Ovary (tissue), 9 donors: ENCODE data around the gene RYR1. TPM values are rescaled to one million over a fixed set of nuclear protein-coding genes. Genes with fewer than 3 reads are reported as not detected.
"Not testable (repeated sequence)": the region's sequence is repeated elsewhere in the genome, so short reads cannot be mapped to it uniquely, and the experiment has no call there.

Source experiments
- DNase-seq, 5 donors: peaks; one replicate each; pipeline ENCODE4 v3.0.0-alpha.2; 2019 to 2020
- H3K27ac ChIP-seq, 2 donors: fragments of 200-600 bp; one replicate each; pipeline versions ENCODE4 v1.5.1 to v1.8.0; 2019 to 2022
- H3K27me3 ChIP-seq: fragments of 200-600 bp; one replicate; pipeline ENCODE4 v1.8.0; 2022
- H3K36me3 ChIP-seq: fragments of 200-600 bp; sonication (generic); one replicate; pipeline ENCODE4 v1.5.1; 2019
- H3K4me1 ChIP-seq: one replicate; pipeline ENCODE4 v1.8.1; 2013; ENCODE audit warnings: mild to moderate bottlenecking, moderate library complexity; ENCODE audit not compliant: insufficient read depth
- H3K4me3 ChIP-seq: fragments of 200-600 bp; sonication (generic); one replicate; pipeline ENCODE4 v1.5.1; 2017
- H3K9me3 ChIP-seq, 2 donors: fragments of 200-600 bp in 1 of 2; sonication (generic) in 1 of 2; one replicate each; pipeline versions ENCODE4 v1.5.1 to v1.8.1; 2013 to 2019; ENCODE audit warnings: mild to moderate bottlenecking in 1 of 2, moderate library complexity in 1 of 2
- EP300 ChIP-seq: sonication (generic); formaldehyde crosslinking; IDR thresholded peaks from one replicate; pipeline ENCODE4 v1.6.1; 2017; ENCODE audit warnings: antibody characterized with exemption
- POLR2A ChIP-seq: fragments of 450-650 bp; IDR thresholded peaks from one replicate; pipeline ENCODE4 v1.6.1; 2017; ENCODE audit warnings: antibody characterized with exemption, mild to moderate bottlenecking, moderate library complexity
- WGBS, 3 donors: extraction: QIAGEN DNeasy Blood & Tissue Kit in 1 of 3; methylation state at CpG; one replicate each; pipeline versions ENCODE4 v1.1.5 to v1.1.7; 2013 to 2017; 5-methylcytosine and 5-hydroxymethylcytosine counted together
- intact Hi-C, 4 donors: fragments of 100-400 bp; cut with DNase I; formaldehyde crosslinking; loops; one replicate each; pipeline versions ENCODE4 v1.11.0 to v1.15.1; 2022 to 2023
- polyA plus RNA-seq, 2 donors: library from polyadenylated mRNA; stranded (reverse); fragments of 200-250 nt in 1 of 2; fragments of 350-450 nt in 1 of 2; fragmentation: Illumina TruSeq in 1 of 2; extraction: RNeasy Lipid Tissue Mini Kit (QIAGEN cat#74804) in 1 of 2; gene quantifications; one replicate each; pipeline ENCODE4 v1.2.3, GENCODE V29; 2013 to 2014
- total RNA-seq, 7 donors: library from RNA; depleted of rRNA in 2 of 7; stranded (reverse); fragments of >200 nt in 2 of 7; fragmentation: NEBNext Ultra II Directional in 3 of 7; extraction: Animal tissue kit (Norgen Biotek cat#: 25700) in 3 of 7; gene quantifications; one replicate each; pipeline versions ENCODE4 v1.1.0 to v1.2.4, GENCODE V29; 2016 to 2023
- TF ChIP-seq, protein P1 (sequence below), 3 donors: fragments of 450-650 bp in 2 of 3; fragments of 200-600 bp in 1 of 3; IDR thresholded peaks; one replicate each; pipeline versions ENCODE4 v1.5.1 to v1.8.0; 2016 to 2022; ENCODE audit warnings: antibody characterized with exemption in 3 of 3, mild to moderate bottlenecking in 1 of 3
- donor health status: DM: no; HTN: no; CAD: no; lungs with moderate emphysema.
- donor health status: DM: no; HTN: no; CAD: no.
- donor health status: Bipolar disorder and iron deficiency.
- donor health status: DM: yes; HTN: yes; CAD: no.
- donor health status: DM: no; HTN: no; CAD: no.
- donor health status: DM: yes; HTN: yes; CAD: no.

RYR1 gene
- total and polyA plus RNA-seq, 9 donors: 0.57 to 2.6 (median 1.0) TPM

DNA sequence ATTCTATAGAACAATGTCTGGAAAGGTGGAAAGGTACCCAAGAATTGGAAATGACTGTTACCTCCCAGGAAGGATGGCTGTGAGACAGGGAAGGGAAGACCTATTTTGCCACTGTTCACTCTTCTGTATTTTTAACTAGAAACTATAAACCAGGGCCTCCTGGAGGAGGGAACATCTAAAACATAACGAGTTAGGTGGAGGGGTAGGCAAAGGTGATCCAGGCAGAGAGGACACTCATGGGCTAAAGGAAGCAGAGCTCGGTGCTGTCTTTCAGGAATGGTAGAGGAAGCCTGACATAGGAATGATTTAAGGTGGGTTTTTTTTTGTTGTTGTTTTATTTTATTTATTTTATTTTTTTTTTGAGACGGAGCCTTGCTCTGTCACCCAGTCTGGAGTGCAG, 191.3 kb downstream of the RYR1 start:
- Histone ChIP-seq H3K27me3 (no peaks in the 10 kb centered on the region), H3K36me3 (no peaks in the 10 kb centered on the region), H3K4me1 (peaks cover 4% of the 10 kb centered on the region), H3K9me3 (no peaks in the 10 kb centered on the region), H3K27ac (no peak overlapping the region), H3K4me3 (no peak overlapping the region)
- 60 to 75% (median 67%) methylated on average over 3 of the region's 3 CpGs for WGBS, 3 donors
- intact Hi-C loops: loop anchor here in 1 of 4 donors (10.0 kb wide), 1 partner anchor 220 kb away; the partner anchor contains the start of gene FAM98C
- TF ChIP-seq POLR2A (no peak), EP300 (no peak)
- TF ChIP-seq, protein P1, sequence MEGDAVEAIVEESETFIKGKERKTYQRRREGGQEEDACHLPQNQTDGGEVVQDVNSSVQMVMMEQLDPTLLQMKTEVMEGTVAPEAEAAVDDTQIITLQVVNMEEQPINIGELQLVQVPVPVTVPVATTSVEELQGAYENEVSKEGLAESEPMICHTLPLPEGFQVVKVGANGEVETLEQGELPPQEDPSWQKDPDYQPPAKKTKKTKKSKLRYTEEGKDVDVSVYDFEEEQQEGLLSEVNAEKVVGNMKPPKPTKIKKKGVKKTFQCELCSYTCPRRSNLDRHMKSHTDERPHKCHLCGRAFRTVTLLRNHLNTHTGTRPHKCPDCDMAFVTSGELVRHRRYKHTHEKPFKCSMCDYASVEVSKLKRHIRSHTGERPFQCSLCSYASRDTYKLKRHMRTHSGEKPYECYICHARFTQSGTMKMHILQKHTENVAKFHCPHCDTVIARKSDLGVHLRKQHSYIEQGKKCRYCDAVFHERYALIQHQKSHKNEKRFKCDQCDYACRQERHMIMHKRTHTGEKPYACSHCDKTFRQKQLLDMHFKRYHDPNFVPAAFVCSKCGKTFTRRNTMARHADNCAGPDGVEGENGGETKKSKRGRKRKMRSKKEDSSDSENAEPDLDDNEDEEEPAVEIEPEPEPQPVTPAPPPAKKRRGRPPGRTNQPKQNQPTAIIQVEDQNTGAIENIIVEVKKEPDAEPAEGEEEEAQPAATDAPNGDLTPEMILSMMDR (IDR thresholded peaks at IDR 0.05): no peak
- DNase-seq: no peak

DNA sequence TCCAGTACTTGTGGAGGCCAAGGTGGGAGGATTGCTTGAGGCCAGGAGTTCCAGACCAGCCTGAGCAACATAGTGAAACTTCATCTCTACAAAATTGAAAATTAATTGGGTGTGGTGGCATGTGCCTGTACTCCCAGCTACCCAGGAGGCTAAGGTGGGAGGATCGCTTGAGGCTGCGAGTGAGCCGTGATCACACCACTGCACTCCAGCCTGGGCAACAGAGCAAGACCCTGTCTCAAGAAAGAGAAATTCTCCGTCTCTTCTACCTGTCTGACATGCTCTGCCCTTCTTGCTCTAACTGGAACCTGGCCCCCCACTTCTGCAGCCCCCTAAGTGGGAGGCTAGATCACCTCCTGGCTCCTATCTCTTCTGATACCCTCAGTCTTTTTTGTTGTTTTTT, 192.9 kb downstream of the RYR1 start:
- Histone ChIP-seq H3K36me3 (no peaks in the 10 kb centered on the region), H3K27ac (no peak overlapping the region), H3K4me1 (no peaks in the 10 kb centered on the region), H3K4me3 (no peak overlapping the region), H3K9me3 (no peaks in the 10 kb centered on the region), H3K27me3 (no peaks in the 10 kb centered on the region)
- intact Hi-C loops: loop anchor here in 1 of 4 donors (10.0 kb wide), 1 partner anchor 222 kb away; the partner anchor contains the start of gene FAM98C
- 94 to 98% (median 94%) methylated on average over 4 of the region's 4 CpGs for WGBS, 3 donors
- no peak for DNase-seq
- TF ChIP-seq EP300 (no peak), POLR2A (no peak)
- TF ChIP-seq, protein P1 (IDR thresholded peaks at IDR 0.05): no peak

- intact Hi-C loops: loop anchor here in 1 of 4 donors (10.0 kb wide), 1 partner anchor 225 kb away; the partner anchor contains the start of gene FAM98C
- TF ChIP-seq POLR2A (no peak), EP300 (no peak)
- TF ChIP-seq, protein P1 (IDR thresholded peaks at IDR 0.05): no peak
- 87 to 94% (median 90%) methylated on average over 6 of the region's 6 CpGs for WGBS, 3 donors
These were observed 196.1 kb downstream of the RYR1 start for GRCh38 chr19:38629568-38629967.

DNA sequence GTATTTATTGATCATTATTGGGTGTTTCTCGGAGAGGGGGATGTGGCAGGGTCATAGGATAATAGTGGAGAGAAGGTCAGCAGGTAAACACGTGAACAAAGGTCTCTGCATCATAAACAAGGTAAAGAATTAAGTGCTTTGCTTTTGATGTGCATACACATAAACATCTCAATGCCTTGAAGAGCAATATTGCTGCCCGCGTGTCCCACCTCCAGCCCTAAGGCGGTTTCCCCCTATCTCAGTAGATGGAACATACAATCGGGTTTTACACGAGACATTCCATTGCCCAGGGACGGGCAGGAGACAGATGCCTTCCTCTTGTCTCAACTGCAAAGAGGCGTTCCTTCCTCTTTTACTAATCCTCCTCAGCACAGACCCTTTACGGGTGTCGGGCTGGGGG, 197.8 kb downstream of the RYR1 start:
- not testable (repeated sequence) for H3K36me3 ChIP-seq, H3K4me1 ChIP-seq, H3K27me3 ChIP-seq, H3K9me3 ChIP-seq, DNase-seq, H3K27ac ChIP-seq, H3K4me3 ChIP-seq
- WGBS, 3 donors: 80 to 86% (median 82%) methylated on average over 11 of the region's 11 CpGs
- intact Hi-C loops: loop anchor here in 1 of 4 donors (10.0 kb wide), 1 partner anchor 226 kb away; the partner anchor contains the start of gene FAM98C

More at GRCh38 chr19:38629568-38629967, 196.1 kb downstream of the RYR1 start:
- no peaks in the 10 kb centered on the region for H3K9me3 ChIP-seq
- no peaks in the 10 kb centered on the region for H3K4me1 ChIP-seq
- no peak for DNase-seq
- no peaks in the 10 kb centered on the region for H3K36me3 ChIP-seq
- H3K4me3 ChIP-seq: no peak overlapping the region
- no peak overlapping the region for H3K27ac ChIP-seq
- no peaks in the 10 kb centered on the region for H3K27me3 ChIP-seq

DNA sequence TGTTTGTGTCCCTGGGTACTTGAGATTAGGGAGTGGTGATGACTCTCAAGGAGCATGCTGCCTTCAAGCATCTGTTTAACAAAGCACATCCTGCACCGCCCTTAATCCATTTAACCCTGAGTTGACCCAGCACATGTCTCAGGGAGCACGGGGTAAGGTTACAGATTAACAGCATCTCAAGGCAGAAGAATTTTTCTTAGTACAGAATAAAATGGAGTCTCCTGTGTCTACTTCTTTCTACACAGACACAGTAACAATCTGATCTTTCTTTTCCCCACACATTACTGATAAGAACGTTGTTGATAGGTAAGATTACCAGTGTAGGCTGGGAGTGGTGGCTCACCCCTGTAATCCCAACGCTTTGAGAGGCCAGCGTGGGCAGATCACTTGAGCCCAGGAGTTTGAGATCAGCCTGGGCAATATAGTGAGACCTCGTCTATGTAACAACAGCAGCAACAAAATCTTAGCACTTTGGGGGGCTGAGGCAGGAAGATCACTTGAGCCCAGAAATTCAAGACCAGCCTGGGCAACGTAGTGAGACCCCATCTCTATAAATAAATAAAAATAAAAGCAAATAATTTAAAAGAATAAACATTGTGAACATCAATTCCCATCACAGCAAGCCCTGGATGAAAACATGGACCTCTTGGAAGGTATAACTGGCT, 198.5 kb downstream of the RYR1 start:
- intact Hi-C loops: loop anchor here in 1 of 4 donors (10.0 kb wide), 1 partner anchor 227 kb away; the partner anchor contains the start of gene FAM98C

More for the DNA sequence above, 198.5 kb downstream of the RYR1 start:
- 65 to 73% (median 68%) methylated on average over 7 of the region's 7 CpGs for WGBS, 3 donors
- not testable (repeated sequence) for DNase-seq, H3K9me3 ChIP-seq, H3K4me1 ChIP-seq, H3K27ac ChIP-seq, H3K27me3 ChIP-seq, H3K36me3 ChIP-seq, H3K4me3 ChIP-seq
